Hepatocyte (in vitro differentiated cells): ENCODE results near the gene BCL2L15. TPM values are rescaled to one million over a fixed set of nuclear protein-coding genes. Genes with fewer than 3 reads are reported as not detected.

Experiments used
- DNase-seq: peaks from one replicate; pipeline ENCODE4 v3.0.0-alpha.2; 2016; ENCODE audit warnings: low spot score
- H2AFZ ChIP-seq: fragments of 200-600 bp; sonication (generic); 2 replicates; pipeline ENCODE4 v1.6.0; 2016; ENCODE audit warnings: antibody characterized with exemption, mild to moderate bottlenecking
- H3K27ac ChIP-seq: fragments of 200-600 bp; sonication (generic); 2 replicates; pipeline ENCODE4 v1.5.1; 2016; ENCODE audit warnings: mild to moderate bottlenecking
- H3K27me3 ChIP-seq: fragments of 200-600 bp; sonication (generic); 2 replicates; pipeline ENCODE4 v1.6.1; 2016
- H3K36me3 ChIP-seq: fragments of 200-600 bp; sonication (generic); replicated peaks from 2 replicates; pipeline ENCODE4 v1.5.1; 2016; ENCODE audit warnings: low read depth; ENCODE audit not compliant: insufficient read depth
- H3K4me1 ChIP-seq: fragments of 200-600 bp; sonication (generic); 2 replicates; pipeline ENCODE4 v1.5.1; 2016; ENCODE audit warnings: mild to moderate bottlenecking, moderate library complexity; ENCODE audit not compliant: insufficient read depth
- H3K4me2 ChIP-seq: fragments of 200-600 bp; sonication (generic); 2 replicates; pipeline ENCODE4 v1.6.0; 2016
- H3K4me3 ChIP-seq: fragments of 200-600 bp; sonication (generic); 2 replicates; pipeline ENCODE4 v1.5.1; 2016; ENCODE audit warnings: mild to moderate bottlenecking
- H3K79me2 ChIP-seq: fragments of 200-600 bp; sonication (generic); 2 replicates; pipeline ENCODE4 v1.6.0; 2017; ENCODE audit warnings: mild to moderate bottlenecking
- H3K9me2 ChIP-seq: fragments of 200-600 bp; sonication (generic); replicated peaks from 2 replicates; pipeline ENCODE4 v1.6.0; 2017; ENCODE audit warnings: mild to moderate bottlenecking; ENCODE audit not compliant: insufficient read depth
- H3K9me3 ChIP-seq: fragments of 200-600 bp; sonication (generic); 2 replicates; pipeline ENCODE4 v1.5.1; 2016; ENCODE audit warnings: low read depth, mild to moderate bottlenecking
- H4K20me1 ChIP-seq: fragments of 200-600 bp; sonication (generic); 2 replicates; pipeline ENCODE4 v1.6.0; 2016; ENCODE audit warnings: mild to moderate bottlenecking; ENCODE audit not compliant: insufficient read depth, poor library complexity, severe bottlenecking
- EZH2 ChIP-seq: fragments of 200-600 bp; sonication (generic); IDR thresholded peaks from 2 replicates; pipeline ENCODE4 v1.6.1; 2016; ENCODE audit warnings: antibody characterized with exemption, mild to moderate bottlenecking, borderline replicate concordance
- EZH2phosphoT487 ChIP-seq: fragments of 200-600 bp; sonication (generic); IDR thresholded peaks from one replicate; pipeline ENCODE4 v1.6.1; 2018; ENCODE audit warnings: antibody characterized with exemption, mild to moderate bottlenecking, low read depth, moderate library complexity; ENCODE audit not compliant: unreplicated experiment, severe bottlenecking
- WGBS: methylation state at CpG from one replicate; pipeline ENCODE4 v1.1.6; 2016; ENCODE audit warnings: low lambda C conversion rate; ENCODE audit errors: missing lambda C conversion rate; 5-methylcytosine and 5-hydroxymethylcytosine counted together
- polyA plus RNA-seq: library from polyadenylated mRNA; unstranded; fragments of >200 nt; fragmentation: Nextera tagmentation; extraction: Ambion mirVana; gene quantifications from 2 replicates; pipeline ENCODE4 v1.2.1, GENCODE V29; 2016
- total RNA-seq: library from RNA; depleted of rRNA; stranded (reverse); fragments of >200 nt; gene quantifications from 2 replicates; pipeline ENCODE4 v1.2.3, GENCODE V29; 2014
- TF ChIP-seq, protein P1 (sequence below): fragments of 200-600 bp; sonication (generic); IDR thresholded peaks from 2 replicates; pipeline ENCODE4 v1.5.1; 2016; ENCODE audit warnings: antibody characterized with exemption, mild to moderate bottlenecking; ENCODE audit not compliant: poor library complexity

Gene BCL2L15
- total and polyA plus RNA-seq, 2 experiments from 2014 or later = 0.66 to 3.0 TPM

DNA sequence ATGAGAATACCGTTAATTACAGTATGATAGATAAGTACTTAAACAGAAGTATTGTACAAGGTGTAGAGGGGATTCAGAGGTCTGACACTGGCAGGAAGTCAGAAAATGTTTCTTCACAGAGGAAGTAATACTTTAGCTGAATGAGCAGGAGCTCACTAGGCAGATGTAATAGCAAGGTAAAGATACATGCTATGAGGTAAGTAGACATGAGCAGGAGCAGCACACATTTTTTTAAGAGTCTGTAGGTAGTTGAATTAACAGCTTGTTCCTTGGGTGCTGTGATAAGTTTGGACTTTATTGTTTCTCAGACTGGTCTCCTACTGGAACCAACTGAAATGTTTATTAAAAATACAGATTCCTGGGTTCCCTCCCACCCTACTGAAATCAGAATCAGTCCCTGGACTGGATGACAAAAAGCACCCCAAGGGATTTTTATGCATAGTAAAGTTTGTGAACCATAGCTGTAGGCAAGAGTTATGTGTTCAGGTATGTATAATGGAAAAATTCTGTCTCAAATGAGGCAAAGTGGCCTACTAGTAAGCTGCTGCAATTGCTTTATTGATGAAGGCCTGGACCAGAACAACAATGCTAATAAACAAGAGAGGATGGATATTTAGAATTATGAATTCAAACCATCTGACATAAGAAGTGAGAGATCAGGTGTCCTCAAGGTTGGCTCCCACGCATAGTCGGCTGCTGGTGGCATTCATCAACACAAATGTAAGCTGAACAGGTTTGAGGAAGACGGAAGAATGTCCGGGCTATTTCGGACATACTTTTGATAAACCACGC, 16.3 kb upstream of the BCL2L15 start:
- no peaks in the 10 kb centered on the region for H3K36me3 ChIP-seq
- H3K27ac ChIP-seq = peak overlapping the region; percentile 84
- H3K9me2 ChIP-seq = no peaks in the 10 kb centered on the region
- H4K20me1 ChIP-seq = no peaks in the 10 kb centered on the region
- H3K27me3 ChIP-seq = no peaks in the 10 kb centered on the region
- H3K79me2 ChIP-seq = peaks cover 18% of the 10 kb centered on the region
- H2AFZ ChIP-seq = peak overlapping the region; percentile 49
- 46% methylated on average over 7 of the region's 7 CpGs for WGBS
- DNase-seq = no peak
- peak overlapping the region; percentile 31 for H3K4me3 ChIP-seq
- TF ChIP-seq, protein P1, sequence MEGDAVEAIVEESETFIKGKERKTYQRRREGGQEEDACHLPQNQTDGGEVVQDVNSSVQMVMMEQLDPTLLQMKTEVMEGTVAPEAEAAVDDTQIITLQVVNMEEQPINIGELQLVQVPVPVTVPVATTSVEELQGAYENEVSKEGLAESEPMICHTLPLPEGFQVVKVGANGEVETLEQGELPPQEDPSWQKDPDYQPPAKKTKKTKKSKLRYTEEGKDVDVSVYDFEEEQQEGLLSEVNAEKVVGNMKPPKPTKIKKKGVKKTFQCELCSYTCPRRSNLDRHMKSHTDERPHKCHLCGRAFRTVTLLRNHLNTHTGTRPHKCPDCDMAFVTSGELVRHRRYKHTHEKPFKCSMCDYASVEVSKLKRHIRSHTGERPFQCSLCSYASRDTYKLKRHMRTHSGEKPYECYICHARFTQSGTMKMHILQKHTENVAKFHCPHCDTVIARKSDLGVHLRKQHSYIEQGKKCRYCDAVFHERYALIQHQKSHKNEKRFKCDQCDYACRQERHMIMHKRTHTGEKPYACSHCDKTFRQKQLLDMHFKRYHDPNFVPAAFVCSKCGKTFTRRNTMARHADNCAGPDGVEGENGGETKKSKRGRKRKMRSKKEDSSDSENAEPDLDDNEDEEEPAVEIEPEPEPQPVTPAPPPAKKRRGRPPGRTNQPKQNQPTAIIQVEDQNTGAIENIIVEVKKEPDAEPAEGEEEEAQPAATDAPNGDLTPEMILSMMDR = no peak
- TF ChIP-seq EZH2phosphoT487 (no peak), EZH2 (no peak)
- peaks cover 7% of the 10 kb centered on the region for H3K4me1 ChIP-seq
- H3K4me2 ChIP-seq = peak overlapping the region; percentile 78
- no peaks in the 10 kb centered on the region for H3K9me3 ChIP-seq

DNA sequence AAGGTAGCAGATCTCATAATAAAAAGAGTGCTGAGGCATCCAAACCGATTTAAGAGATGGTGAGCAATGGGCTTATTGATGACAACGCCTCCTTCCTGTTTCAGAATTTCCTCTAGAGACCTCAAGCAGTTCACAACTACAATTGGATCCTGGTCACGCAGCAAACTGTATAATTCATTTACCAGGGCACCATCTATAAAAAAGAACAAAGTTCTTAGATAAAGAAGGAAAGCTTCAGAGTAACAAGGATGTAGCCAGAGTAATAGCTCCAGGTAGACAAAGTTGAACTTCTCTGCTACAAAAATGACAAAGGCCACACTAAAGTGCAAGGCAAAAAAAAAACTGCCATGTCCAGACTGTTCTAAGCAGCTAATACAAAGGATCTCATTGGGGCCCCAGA, 13.8 kb upstream of the BCL2L15 start:
- H3K4me2 ChIP-seq = no peak overlapping the region
- WGBS = 94% methylated on average over 3 of the region's 3 CpGs
- H3K27ac ChIP-seq = no peak overlapping the region
- H3K9me2 ChIP-seq = no peaks in the 10 kb centered on the region
- peaks cover 14% of the 10 kb centered on the region for H3K79me2 ChIP-seq
- no peak overlapping the region for H3K4me3 ChIP-seq
- no peak overlapping the region for H2AFZ ChIP-seq
- H3K9me3 ChIP-seq = no peaks in the 10 kb centered on the region
- TF ChIP-seq EZH2 (no peak), EZH2phosphoT487 (no peak)
- TF ChIP-seq, protein P1 = no peak
- H3K36me3 ChIP-seq = no peaks in the 10 kb centered on the region
- H4K20me1 ChIP-seq = no peaks in the 10 kb centered on the region
- H3K27me3 ChIP-seq = no peaks in the 10 kb centered on the region
- DNase-seq = no peak
- peaks cover 7% of the 10 kb centered on the region for H3K4me1 ChIP-seq

DNA sequence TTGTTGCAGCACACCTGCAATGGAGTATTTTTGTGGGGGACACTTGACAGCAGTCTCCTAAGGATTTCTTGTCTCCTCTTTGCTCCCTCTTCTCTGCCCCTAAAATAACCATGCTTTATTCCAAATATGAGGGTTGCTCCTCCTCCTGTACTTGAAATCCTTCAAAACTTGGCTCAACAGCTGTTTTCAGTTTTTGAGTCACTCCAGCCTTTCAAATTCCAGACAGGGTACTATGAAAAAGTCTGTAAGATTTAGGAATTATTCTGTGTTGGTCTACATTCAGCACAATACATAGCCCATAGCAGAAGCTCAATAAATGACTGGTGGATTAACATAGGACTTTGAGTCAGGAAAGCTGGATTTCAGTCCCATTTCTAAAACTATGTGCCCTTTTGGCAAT, 11.7 kb upstream of the BCL2L15 start:
- H3K4me2 ChIP-seq = no peak overlapping the region
- TF ChIP-seq EZH2 (no peak), EZH2phosphoT487 (no peak)
- TF ChIP-seq, protein P1 = no peak
- no peaks in the 10 kb centered on the region for H4K20me1 ChIP-seq
- peaks cover 13% of the 10 kb centered on the region for H3K79me2 ChIP-seq
- peaks cover 7% of the 10 kb centered on the region for H3K4me1 ChIP-seq
- no peak overlapping the region for H3K4me3 ChIP-seq
- H3K27me3 ChIP-seq = no peaks in the 10 kb centered on the region
- DNase-seq = no peak
- no peaks in the 10 kb centered on the region for H3K36me3 ChIP-seq
- no peak overlapping the region for H2AFZ ChIP-seq
- H3K9me3 ChIP-seq = no peaks in the 10 kb centered on the region
- H3K27ac ChIP-seq = no peak overlapping the region
- H3K9me2 ChIP-seq = no peaks in the 10 kb centered on the region
